ENCODE data around the gene LDB1. TPM values are rescaled to one million over a fixed set of nuclear protein-coding genes. Genes with fewer than 3 reads are reported as not detected.
A peak's percentile ranks its signal among the peaks of the same experiment; 100 is the strongest.

Gene LDB1
- total RNA-seq, 4 donors from 2014 or later = 62.0 to 217 (median 96.0) TPM

- Histone ChIP-seq H3K27me3 (no peaks in the 10 kb centered on the region), H3K27ac (no peak overlapping the region), H3K9me3 (no peaks in the 10 kb centered on the region), H3K4me1 (peaks cover 34% of the 10 kb centered on the region), H3K4me3 (peak overlapping the region; percentile 98), H3K36me3 (peaks cover 21% of the 10 kb centered on the region)
- no peak for DNase-seq (ENCODE audit: low spot score in 2 of 2)
- TF ChIP-seq POLR2AphosphoS5 (IDR thresholded peaks at IDR 0.05) (no peak), POLR2A (IDR thresholded peaks at IDR 0.05) (no peak), EP300 (IDR thresholded peaks at IDR 0.05) (no peak), CTCF (IDR thresholded peaks at IDR 0.05) (no peak)
- WGBS = 55% methylated on average over 8 of the region's 16 CpGs
Measured at GRCh38 chr10:102066399-102067088, 53.6 kb downstream of the LDB1 start.

- WGBS = no CpG with 5 or more reads among the region's 63 CpGs
- no peak for TF ChIP-seq POLR2A (IDR thresholded peaks at IDR 0.05)
- no peak for TF ChIP-seq POLR2AphosphoS5 (IDR thresholded peaks at IDR 0.05)
- no peak for TF ChIP-seq EP300 (IDR thresholded peaks at IDR 0.05)
- peaks cover 21% of the 10 kb centered on the region for H3K36me3 ChIP-seq
Measured at GRCh38 chr10:102065561-102066398, 54.4 kb downstream of the LDB1 start.

GRCh38 chr10:102064868-102065560 lies 55.2 kb downstream of the LDB1 start, which contains the start of gene HPS6:
TSS of gene HPS6 (plus strand) at chr10:102065349. CDS start at chr10:102065475, 126 bp downstream.
- Histone ChIP-seq H3K27ac (peak within 1 kb of the TSS; percentile 95), H3K4me1 (peaks cover 34% of the 10 kb centered on the region), H3K36me3 (peaks cover 21% of the 10 kb centered on the region), H3K4me3 (peak within 1 kb of the TSS; percentile 98), H3K27me3 (no peaks in the 10 kb centered on the region), H3K9me3 (no peaks in the 10 kb centered on the region)
- DNase-seq (ENCODE audit: low spot score in 2 of 2) = peak; percentile 93 to 94
- TF ChIP-seq CTCF (IDR thresholded peaks at IDR 0.05) (peak in 1 of 2 donors; percentile 43), POLR2A (IDR thresholded peaks at IDR 0.05) (peak in 1 of 2 donors; percentile 68), POLR2AphosphoS5 (IDR thresholded peaks at IDR 0.05) (peak in 2 of 3 donors; percentile 42 to 70), EP300 (IDR thresholded peaks at IDR 0.05) (no peak)
- WGBS = 4% methylated on average over 8 of the region's 61 CpGs

More at GRCh38 chr10:102065561-102066398, 54.4 kb downstream of the LDB1 start:
- DNase-seq (ENCODE audit: low spot score in 2 of 2) = peak in 1 of 2 donors; percentile 66
- H3K27ac ChIP-seq = peak overlapping the region; percentile 95
- no peaks in the 10 kb centered on the region for H3K27me3 ChIP-seq
- peaks cover 34% of the 10 kb centered on the region for H3K4me1 ChIP-seq
- peak overlapping the region; percentile 98 for H3K4me3 ChIP-seq
- no peaks in the 10 kb centered on the region for H3K9me3 ChIP-seq

GRCh38 chr10:102064503-102064867 lies 55.7 kb downstream of the LDB1 start:
- Histone ChIP-seq H3K27ac (peak overlapping the region; percentile 95), H3K27me3 (no peaks in the 10 kb centered on the region), H3K4me1 (peaks cover 34% of the 10 kb centered on the region), H3K9me3 (no peaks in the 10 kb centered on the region), H3K4me3 (peak overlapping the region; percentile 98), H3K36me3 (peaks cover 21% of the 10 kb centered on the region)
- TF ChIP-seq POLR2A (IDR thresholded peaks at IDR 0.05) = no peak
- TF ChIP-seq CTCF (IDR thresholded peaks at IDR 0.05) = no peak
- no peak for TF ChIP-seq EP300 (IDR thresholded peaks at IDR 0.05)
- no peak for TF ChIP-seq POLR2AphosphoS5 (IDR thresholded peaks at IDR 0.05)
- DNase-seq (ENCODE audit: low spot score in 2 of 2) = no peak
- 79% methylated on average over 2 of the region's 2 CpGs for WGBS

- Histone ChIP-seq H3K4me1 (peaks cover 11% of the 10 kb centered on the region), H3K4me3 (no peak overlapping the region), H3K27me3 (no peaks in the 10 kb centered on the region), H3K36me3 (no peaks in the 10 kb centered on the region), H3K27ac (no peak overlapping the region), H3K9me3 (no peaks in the 10 kb centered on the region)
- DNase-seq (ENCODE audit: low spot score in 2 of 2) = no peak
- no peak for TF ChIP-seq CTCF (IDR thresholded peaks at IDR 0.05)
- TF ChIP-seq POLR2A (IDR thresholded peaks at IDR 0.05) = no peak
- TF ChIP-seq POLR2AphosphoS5 (IDR thresholded peaks at IDR 0.05) = no peak
Measured at GRCh38 chr10:102059987-102060386, 60.2 kb downstream of the LDB1 start.

All from suprapubic skin (tissue), 4 donors.